Measurements from ENCODE around the gene KIAA1671.

- TF ChIP-seq GABPA (IDR thresholded peaks at IDR 0.05; ENCODE audit: low read depth) (no peak), CTCF (IDR thresholded peaks at IDR 0.05) (no peak), SMC3 (IDR thresholded peaks at IDR 0.05; ENCODE audit: low read depth, low read length) (no peak)
Measured at GRCh38 chr22:25119609-25120008, 167.1 kb downstream of the KIAA1671 start.
